HG03439 (cell line): Measurements from ENCODE around the gene PNCK.

Experiments
- ATAC-seq: cut with Tn5 transposase; IDR thresholded peaks from one replicate; pipeline ENCODE4 v1.9.1; 2021; ENCODE audit warnings: mild to moderate bottlenecking, moderate library complexity; ENCODE audit not compliant: unreplicated experiment

The PNCK gene

DNA sequence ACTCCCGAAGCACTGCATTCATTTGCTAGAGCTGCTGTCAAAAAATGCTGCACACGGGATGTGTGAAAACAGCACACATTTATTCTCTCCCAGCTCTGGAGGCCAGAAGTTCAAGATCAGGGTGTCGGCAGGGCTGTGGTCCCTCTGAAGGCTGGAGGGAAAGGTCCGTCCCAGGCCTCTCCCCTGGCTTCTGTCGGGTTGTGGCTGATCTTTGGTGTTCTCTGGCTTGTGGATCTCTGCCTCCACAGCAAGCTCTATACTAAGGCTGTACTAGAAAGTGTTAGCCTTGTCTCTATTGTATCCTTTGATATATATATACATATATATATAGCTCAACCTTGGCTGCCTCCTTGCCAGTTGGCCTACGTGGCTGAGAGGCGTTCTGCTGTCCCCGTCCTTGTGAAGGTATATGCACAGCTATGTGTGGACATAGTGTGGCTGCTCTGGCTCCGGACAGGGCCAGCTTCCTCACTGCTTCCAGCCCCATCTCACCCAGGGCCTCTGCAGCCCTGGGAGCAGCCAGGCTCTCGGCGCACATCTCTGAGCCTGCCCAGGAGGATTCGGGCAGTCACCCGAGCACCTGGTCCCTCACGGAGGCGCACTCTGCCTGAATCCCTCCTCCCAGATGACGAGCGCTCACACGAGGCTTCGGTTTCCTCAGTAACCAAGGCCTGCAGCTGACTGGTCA lies 41.6 kb downstream of the PNCK start:
- ATAC-seq: no peak

GRCh38 chrX:153631346-153631745 lies 42.3 kb downstream of the PNCK start:
- no peak for ATAC-seq

DNA sequence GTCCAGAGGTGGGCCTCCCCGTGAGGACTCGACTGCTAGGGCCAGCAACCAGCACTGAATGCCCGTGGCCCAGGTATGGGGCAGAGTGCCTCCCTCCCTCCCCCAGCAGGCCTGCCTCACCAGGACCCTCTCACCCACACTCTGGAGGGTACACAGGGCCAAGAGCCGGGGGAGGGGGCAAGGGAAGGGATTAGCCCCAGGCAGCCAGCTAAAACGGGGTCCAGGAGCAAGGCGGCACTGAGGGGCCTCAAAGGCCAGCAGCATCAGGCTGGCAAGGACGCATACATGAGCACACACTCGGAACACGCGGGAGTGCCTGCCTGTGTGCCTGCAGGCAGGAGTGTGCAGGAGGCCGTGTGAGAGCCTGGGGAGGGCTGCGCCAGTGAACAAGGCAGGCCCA lies 44.9 kb downstream of the PNCK start:
- no peak for ATAC-seq

GRCh38 chrX:153628129-153628528 lies 45.5 kb downstream of the PNCK start:
- no peak for ATAC-seq

- no peak for ATAC-seq
These were observed 45.9 kb downstream of the PNCK start for GRCh38 chrX:153627675-153628111.

GRCh38 chrX:153626863-153627674 lies 46.5 kb downstream of the PNCK start:
- ATAC-seq: no peak

DNA sequence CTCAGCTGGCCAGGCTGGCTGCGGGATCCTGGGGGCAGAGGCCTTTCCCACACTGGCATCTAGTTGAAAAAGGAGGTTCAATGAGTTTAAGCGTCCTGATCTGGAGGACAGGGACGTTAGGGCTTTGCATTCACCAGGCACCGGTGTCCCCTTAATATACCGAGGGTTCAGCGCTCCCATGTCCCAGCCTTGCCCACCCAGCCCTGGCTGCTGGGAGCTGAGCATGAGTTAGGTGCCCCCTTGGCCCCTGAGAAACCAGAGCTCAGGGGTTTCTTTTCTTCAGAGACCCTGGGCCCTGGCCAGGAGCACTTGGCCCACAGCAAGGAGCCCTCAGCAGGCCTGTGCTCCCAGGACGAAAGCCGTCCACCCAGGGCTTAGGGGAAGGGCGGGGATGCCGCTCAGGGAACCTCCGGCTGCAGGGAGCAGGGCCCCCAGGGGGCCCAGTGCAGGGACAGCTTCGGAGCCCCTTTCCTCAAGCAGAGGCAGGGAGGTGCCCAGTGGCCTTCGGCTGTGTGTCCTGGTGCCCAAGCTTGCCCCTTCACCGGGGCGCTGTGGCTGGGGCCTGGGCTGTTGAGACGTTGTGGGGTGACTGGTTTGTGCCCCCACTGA lies 47.5 kb downstream of the PNCK start:
- ATAC-seq: no peak

GRCh38 chrX:153625271-153626024 lies 48.2 kb downstream of the PNCK start:
- ATAC-seq: no peak

- no peak for ATAC-seq
These were observed 49.2 kb downstream of the PNCK start for GRCh38 chrX:153624196-153625091.

- no peak for ATAC-seq
These were observed 50.1 kb downstream of the PNCK start for GRCh38 chrX:153623310-153624029.

- no peak for ATAC-seq
These were observed 50.8 kb downstream of the PNCK start for GRCh38 chrX:153622661-153623309.

DNA sequence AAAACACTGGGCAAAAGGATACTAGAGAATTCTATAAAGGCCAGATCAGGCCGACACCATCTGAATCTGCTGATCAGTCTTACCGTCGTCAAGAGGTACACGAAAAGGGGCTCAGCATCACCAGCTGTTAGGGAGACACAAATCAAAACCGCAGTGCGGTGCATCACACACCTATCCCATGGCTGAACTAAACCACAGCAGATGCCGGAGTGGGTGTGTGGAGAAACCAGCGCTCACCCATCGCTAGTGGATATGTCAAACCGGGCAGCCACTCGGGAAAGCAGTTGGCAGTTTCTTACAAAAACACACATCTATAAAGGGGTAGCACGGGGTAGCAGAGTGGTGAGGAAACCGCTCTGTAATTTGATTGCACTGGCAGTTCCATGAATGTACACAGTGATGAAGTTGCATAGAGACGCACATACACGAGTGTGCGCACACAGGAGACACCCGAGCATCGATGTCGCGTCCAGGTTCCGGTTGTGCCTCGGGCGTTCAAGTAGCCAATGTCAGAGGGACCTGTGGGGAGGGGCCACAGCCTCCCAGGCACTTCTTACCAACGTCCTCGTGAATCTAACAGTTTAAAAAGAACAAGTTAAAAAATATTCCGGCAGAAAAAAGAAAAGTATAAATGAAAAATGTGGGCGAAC lies 51.5 kb downstream of the PNCK start:
- ATAC-seq: no peak

GRCh38 chrX:153620576-153620975 lies 53.0 kb downstream of the PNCK start:
- ATAC-seq: no peak
